OCI-LY1 (cell line): ENCODE data around the gene KRTAP10-12.

Experiments
- H2AFZ ChIP-seq: fragments of 200-600 bp; sonication (generic), shearing (Covaris generic); 2 replicates; pipeline ENCODE4 v1.6.0; 2014; ENCODE audit warnings: antibody characterized with exemption, mild to moderate bottlenecking, low read length
- H3F3A ChIP-seq: fragments of 200-600 bp; sonication (generic), shearing (Covaris generic); 2 replicates; pipeline ENCODE4 v1.6.0; 2014; ENCODE audit warnings: mild to moderate bottlenecking, antibody characterized with exemption, low read length, moderate library complexity; ENCODE audit not compliant: insufficient read depth
- H3K27ac ChIP-seq: fragments of 200-600 bp; sonication (generic); 2 replicates; pipeline ENCODE4 v1.5.1; 2014; ENCODE audit warnings: low read length, mixed run types, mild to moderate bottlenecking, low read depth; ENCODE audit not compliant: poor library complexity, severe bottlenecking
- H3K27me3 ChIP-seq: fragments of 200-600 bp; sonication (generic); 2 replicates; pipeline ENCODE4 v1.6.0; 2014; ENCODE audit warnings: antibody characterized with exemption, mild to moderate bottlenecking, low read length, moderate library complexity; ENCODE audit not compliant: insufficient read depth
- H3K36me3 ChIP-seq: fragments of 200-600 bp; sonication (generic); 2 replicates; pipeline ENCODE4 v1.6.1; 2014; ENCODE audit warnings: mild to moderate bottlenecking, antibody characterized with exemption, low read length, moderate library complexity, mixed read lengths; ENCODE audit not compliant: insufficient read depth
- H3K4me1 ChIP-seq: fragments of 200-600 bp; sonication (generic); 2 replicates; pipeline ENCODE4 v1.5.1; 2014; ENCODE audit warnings: mild to moderate bottlenecking, low read length, moderate library complexity; ENCODE audit not compliant: insufficient read depth, severe bottlenecking
- H3K4me2 ChIP-seq: fragments of 200-600 bp; sonication (generic), shearing (Covaris generic); 2 replicates; pipeline ENCODE4 v1.6.1; 2014; ENCODE audit warnings: low read length
- H3K4me3 ChIP-seq: fragments of 200-600 bp; sonication (generic); 2 replicates; pipeline ENCODE4 v1.5.1; 2014; ENCODE audit warnings: low read length, low read depth, mild to moderate bottlenecking, mixed read lengths; ENCODE audit not compliant: poor library complexity, severe bottlenecking
- H3K79me2 ChIP-seq: fragments of 200-600 bp; shearing (Covaris generic); 2 replicates; pipeline ENCODE4 v1.6.1; 2016; ENCODE audit warnings: mixed run types, low read length, mixed read lengths; ENCODE audit not compliant: insufficient read depth
- H3K9ac ChIP-seq: fragments of 200-600 bp; sonication (generic), shearing (Covaris generic); 2 replicates; pipeline ENCODE4 v1.6.1; 2014; ENCODE audit warnings: mild to moderate bottlenecking, low read length, mixed read lengths
- H3K9me2 ChIP-seq: fragments of 200-600 bp; sonication (generic), shearing (Covaris generic); 2 replicates; pipeline ENCODE4 v1.6.1; 2014; ENCODE audit warnings: low read depth, mild to moderate bottlenecking, low read length, mixed read lengths
- H3K9me3 ChIP-seq: fragments of 200-600 bp; shearing (Covaris generic); 2 replicates; pipeline ENCODE4 v1.6.1; 2014; ENCODE audit warnings: low read length, mixed read lengths
- H4K20me1 ChIP-seq: fragments of 200-600 bp; sonication (generic), shearing (Covaris generic); 2 replicates; pipeline ENCODE4 v1.6.0; 2016; ENCODE audit warnings: mild to moderate bottlenecking, low read length; ENCODE audit not compliant: insufficient read depth
- EZH2 ChIP-seq: fragments of 200-600 bp; sonication (generic), shearing (Covaris generic); IDR thresholded peaks from 2 replicates; pipeline ENCODE4 v1.8.0; 2017; ENCODE audit warnings: borderline replicate concordance, mixed run types, mild to moderate bottlenecking, antibody characterized with exemption, low read length, moderate library complexity, mixed read lengths
- TF ChIP-seq, protein P1 (sequence below): fragments of 200-600 bp; sonication (generic), shearing (Covaris generic); IDR thresholded peaks from 2 replicates; pipeline ENCODE4 v1.5.1; 2017; ENCODE audit warnings: mild to moderate bottlenecking, antibody characterized with exemption, low read length, moderate library complexity, mixed read lengths

KRTAP10-12 gene

DNA sequence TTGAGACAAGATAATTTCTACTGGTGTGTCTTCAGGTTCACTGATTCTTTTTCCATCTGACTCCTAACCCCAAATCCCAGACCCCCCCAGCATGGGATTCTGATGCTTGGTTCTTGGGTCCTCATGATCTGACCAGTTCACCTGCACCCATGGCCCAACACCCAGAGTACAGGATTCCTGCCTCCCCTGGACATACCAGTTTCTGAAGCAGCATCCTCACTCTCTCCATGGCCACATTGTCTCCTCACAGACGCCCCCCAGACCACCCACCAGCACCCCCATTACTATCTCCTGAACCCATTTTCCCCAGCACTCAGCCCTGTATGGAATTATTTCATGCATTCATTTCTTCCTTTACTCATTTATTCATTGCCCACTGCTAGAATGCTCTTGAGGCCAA is 40.1 kb upstream of the KRTAP10-12 start:
- Histone ChIP-seq H3K4me3 (no peak overlapping the region), H3K36me3 (no peaks in the 10 kb centered on the region; the same call in 1 of the 2 replicates), H3F3A (no peaks in the 10 kb centered on the region), H3K9me2 (no peaks in the 10 kb centered on the region), H3K9ac (no peak overlapping the region), H3K9me3 (0 out of 2 replicates have a peak, but pooled peaks cover 2% of the 10 kb centered on the region), H3K4me2 (no peak overlapping the region), H3K27ac (no peak overlapping the region), H4K20me1 (no peaks in the 10 kb centered on the region), H3K79me2 (no peaks in the 10 kb centered on the region), H2AFZ (no peak overlapping the region), H3K4me1 (no peaks in the 10 kb centered on the region), H3K27me3 (peaks cover 12% of the 10 kb centered on the region; the same call in 1 of the 2 replicates)
- TF ChIP-seq EZH2 = no peak
- TF ChIP-seq, protein P1, sequence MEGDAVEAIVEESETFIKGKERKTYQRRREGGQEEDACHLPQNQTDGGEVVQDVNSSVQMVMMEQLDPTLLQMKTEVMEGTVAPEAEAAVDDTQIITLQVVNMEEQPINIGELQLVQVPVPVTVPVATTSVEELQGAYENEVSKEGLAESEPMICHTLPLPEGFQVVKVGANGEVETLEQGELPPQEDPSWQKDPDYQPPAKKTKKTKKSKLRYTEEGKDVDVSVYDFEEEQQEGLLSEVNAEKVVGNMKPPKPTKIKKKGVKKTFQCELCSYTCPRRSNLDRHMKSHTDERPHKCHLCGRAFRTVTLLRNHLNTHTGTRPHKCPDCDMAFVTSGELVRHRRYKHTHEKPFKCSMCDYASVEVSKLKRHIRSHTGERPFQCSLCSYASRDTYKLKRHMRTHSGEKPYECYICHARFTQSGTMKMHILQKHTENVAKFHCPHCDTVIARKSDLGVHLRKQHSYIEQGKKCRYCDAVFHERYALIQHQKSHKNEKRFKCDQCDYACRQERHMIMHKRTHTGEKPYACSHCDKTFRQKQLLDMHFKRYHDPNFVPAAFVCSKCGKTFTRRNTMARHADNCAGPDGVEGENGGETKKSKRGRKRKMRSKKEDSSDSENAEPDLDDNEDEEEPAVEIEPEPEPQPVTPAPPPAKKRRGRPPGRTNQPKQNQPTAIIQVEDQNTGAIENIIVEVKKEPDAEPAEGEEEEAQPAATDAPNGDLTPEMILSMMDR = no peak

DNA sequence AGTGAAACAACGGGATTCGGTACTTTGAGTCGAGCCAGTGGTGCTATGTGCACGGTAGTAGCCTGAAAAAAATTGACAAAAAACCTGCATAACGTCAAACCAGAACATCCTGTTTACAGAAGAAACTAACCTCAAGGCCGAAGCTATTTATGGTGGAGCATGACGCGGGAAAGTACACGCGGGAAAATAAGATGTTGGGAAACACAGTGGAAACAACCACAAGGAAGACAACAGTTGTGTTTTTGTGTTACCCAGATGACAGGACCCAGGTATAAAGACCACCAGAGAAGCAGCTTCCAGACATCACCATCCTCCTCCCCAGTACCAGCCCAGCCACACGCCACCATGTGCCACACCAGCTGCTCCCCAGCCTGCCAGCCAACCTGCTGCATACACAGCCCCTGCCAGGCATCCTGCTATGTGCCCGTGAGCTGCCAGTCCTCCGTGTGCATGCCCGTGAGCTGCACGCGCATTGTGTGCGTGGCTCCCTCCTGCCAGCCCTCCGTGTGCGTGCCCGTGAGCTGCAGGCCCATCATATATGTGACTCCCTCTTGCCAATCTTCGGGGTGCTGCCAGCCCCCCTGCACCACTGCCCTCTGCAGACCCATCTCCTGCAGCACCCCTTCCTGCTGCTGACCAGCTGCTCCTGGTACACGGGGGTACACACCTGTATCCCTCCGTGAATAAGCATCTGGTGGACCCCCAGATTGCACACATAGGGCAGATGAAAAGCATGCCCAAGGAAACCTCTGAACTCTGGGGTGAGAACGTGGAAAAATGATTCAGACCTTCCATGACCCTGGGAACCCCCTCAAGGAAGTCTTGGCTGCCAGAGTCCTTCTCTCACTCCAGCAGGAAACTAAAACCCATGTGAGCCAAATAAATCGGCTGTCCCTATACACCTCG is 39.1 kb upstream of the KRTAP10-12 start, which contains the start of gene KRTAP12-3:
KRTAP12-3 (plus strand) TSS at position 298 of the 906 bp plus-strand sequence; CDS start at position 346, 48 bp downstream.
- Histone ChIP-seq H3K36me3 (no peaks in the 10 kb centered on the region; the same call in 1 of the 2 replicates), H3K4me1 (no peaks in the 10 kb centered on the region), H3K79me2 (no peaks in the 10 kb centered on the region), H2AFZ (no peak within 1 kb of the TSS), H3F3A (no peaks in the 10 kb centered on the region), H3K9me3 (0 out of 2 replicates have a peak, but pooled peaks cover 2% of the 10 kb centered on the region), H4K20me1 (no peaks in the 10 kb centered on the region), H3K4me2 (no peak within 1 kb of the TSS), H3K27ac (no peak within 1 kb of the TSS), H3K9ac (no peak within 1 kb of the TSS), H3K9me2 (no peaks in the 10 kb centered on the region), H3K27me3 (peaks cover 12% of the 10 kb centered on the region; the same call in 1 of the 2 replicates), H3K4me3 (no peak within 1 kb of the TSS)
- TF ChIP-seq, protein P1 = no peak
- no peak for TF ChIP-seq EZH2

DNA sequence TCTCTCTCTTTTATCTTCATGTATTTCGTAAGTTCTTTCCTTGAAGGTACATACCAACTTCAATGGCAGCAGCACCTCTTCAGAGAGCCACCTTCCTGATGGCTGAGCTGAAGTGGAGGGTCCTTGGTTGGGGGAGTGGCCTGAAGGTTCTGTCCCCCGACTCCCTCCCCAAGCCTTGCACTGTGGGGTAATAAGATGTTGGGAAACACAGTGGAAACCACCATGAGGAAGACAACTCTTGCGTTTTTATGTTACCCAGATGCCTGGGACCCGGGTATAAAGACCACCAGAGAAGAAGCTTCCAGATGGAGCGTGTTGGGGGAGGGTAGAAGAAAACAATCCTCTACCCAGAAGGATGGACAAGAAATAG is 38.4 kb upstream of the KRTAP10-12 start:
- H3F3A ChIP-seq = no peaks in the 10 kb centered on the region
- no peak overlapping the region for H3K9ac ChIP-seq
- no peaks in the 10 kb centered on the region for H4K20me1 ChIP-seq
- H3K79me2 ChIP-seq = no peaks in the 10 kb centered on the region
- no peak overlapping the region for H2AFZ ChIP-seq
- TF ChIP-seq EZH2 = no peak
- TF ChIP-seq, protein P1 = no peak
- H3K27ac ChIP-seq = no peak overlapping the region
- H3K4me1 ChIP-seq = no peaks in the 10 kb centered on the region
- H3K4me3 ChIP-seq = no peak overlapping the region
- no peaks in the 10 kb centered on the region for H3K36me3 ChIP-seq
- H3K4me2 ChIP-seq = no peak overlapping the region
- no peaks in the 10 kb centered on the region for H3K9me2 ChIP-seq
- H3K9me3 ChIP-seq = 0 out of 2 replicates have a peak, but pooled peaks cover 2% of the 10 kb centered on the region
- peaks cover 12% of the 10 kb centered on the region; the same call in 1 of the 2 replicates for H3K27me3 ChIP-seq
